GM21619 (cell line): Measurements from ENCODE around the gene TCF21.
"Not testable (repeated sequence)": the region's sequence is repeated elsewhere in the genome, so short reads cannot be mapped to it uniquely, and the experiment has no call there.

Experiments
- ATAC-seq: cut with Tn5 transposase; IDR thresholded peaks from one replicate; pipeline ENCODE4 v1.9.1; 2021; ENCODE audit not compliant: unreplicated experiment

The TCF21 gene

GRCh38 chr6:133921249-133921859 lies 32.4 kb downstream of the TCF21 start:
- no peak for ATAC-seq

GRCh38 chr6:133923938-133924593 lies 35.2 kb downstream of the TCF21 start:
- peak; percentile 86 for ATAC-seq

- ATAC-seq, result not testable (repeated sequence)
These were observed 42.3 kb downstream of the TCF21 start for GRCh38 chr6:133931221-133931620.

DNA sequence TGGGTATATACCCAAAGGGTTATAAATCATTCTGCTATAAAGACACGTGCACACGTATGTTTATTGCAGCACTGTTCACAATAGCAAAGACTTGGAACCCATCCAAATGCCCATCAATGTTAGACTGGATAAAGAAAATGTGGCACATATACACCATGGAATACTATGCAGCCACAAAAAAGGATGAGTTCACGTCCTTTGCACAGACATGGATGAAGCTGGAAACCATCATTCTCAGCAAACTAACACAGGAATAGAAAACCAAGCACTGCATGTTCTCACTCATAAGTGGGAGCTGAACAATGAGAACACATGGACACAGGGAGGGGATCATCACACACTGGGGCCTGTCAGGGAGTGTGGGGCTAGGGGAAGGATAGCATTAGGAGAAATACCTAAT lies 47.4 kb downstream of the TCF21 start:
- ATAC-seq, result not testable (repeated sequence)

DNA sequence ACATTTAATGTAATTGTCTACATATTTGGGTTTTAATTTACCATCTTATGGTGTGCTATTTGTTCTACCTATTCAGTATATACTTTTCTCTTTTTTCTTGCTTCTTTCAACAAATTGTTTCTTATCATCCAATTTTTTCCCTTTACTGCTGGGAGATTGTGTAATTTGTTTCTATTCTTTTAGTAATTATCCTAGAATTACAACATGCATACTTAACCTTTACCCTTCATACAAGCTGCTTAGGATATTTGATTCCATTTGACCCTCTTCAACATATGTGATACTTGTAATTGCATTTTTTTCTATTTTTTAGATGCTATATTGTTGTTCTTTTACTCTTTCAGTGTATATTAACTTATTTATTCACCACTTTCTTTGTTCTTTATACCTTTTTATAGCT lies 49.0 kb downstream of the TCF21 start:
- ATAC-seq, result no peak

DNA sequence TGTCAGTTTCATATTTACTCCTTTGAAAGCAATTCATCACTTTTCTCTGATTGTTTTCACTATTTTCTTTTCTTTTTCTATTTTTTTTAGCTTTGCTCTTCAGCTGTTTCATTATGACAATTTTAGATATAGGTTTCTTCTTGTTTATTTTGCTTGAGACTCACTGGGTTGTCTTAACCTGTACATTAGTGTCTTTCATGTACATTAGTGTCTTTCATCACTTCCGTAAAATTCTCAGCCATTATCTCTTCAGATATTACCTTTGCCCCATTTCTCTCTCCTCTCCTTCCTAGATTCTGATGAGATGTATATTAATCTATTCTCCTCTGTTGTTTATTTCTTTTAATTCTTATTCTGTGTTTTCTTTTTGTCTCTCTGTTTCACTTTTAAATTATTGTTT lies 49.6 kb downstream of the TCF21 start:
- ATAC-seq, result no peak

GRCh38 chr6:133939778-133940667 lies 51.1 kb downstream of the TCF21 start:
- no peak for ATAC-seq
